GM23338 (cell line): ENCODE results near the gene DUSP10.

Source experiments
- CREB1 ChIP-seq: fragments of 250-450 bp; sonication (Bioruptor Pico); IDR thresholded peaks from 2 replicates; pipeline ENCODE4 v1.5.0; 2020; ENCODE audit warnings: low read depth, mild to moderate bottlenecking, moderate library complexity
- CTCF ChIP-seq, 2 experiments: fragments of 200-600 bp in 1 of 2; sonication (generic) in 1 of 2; conservative IDR thresholded peaks; 2 replicates each; pipeline versions ENCODE4 v1.5.1 to v1.6.1; 2016 to 2017; ENCODE audit warnings: antibody characterized with exemption in 2 of 2, low read depth in 2 of 2, mild to moderate bottlenecking in 2 of 2, moderate library complexity in 1 of 2
- ETS1 ChIP-seq: IDR thresholded peaks from 2 replicates; pipeline ENCODE4 v1.6.1; 2016; ENCODE audit warnings: antibody characterized with exemption
- EZH2 ChIP-seq: fragments of 200-600 bp; sonication (generic); IDR thresholded peaks from one replicate; pipeline ENCODE4 v1.8.0; 2017; ENCODE audit warnings: antibody characterized with exemption, mild to moderate bottlenecking, low read depth; ENCODE audit not compliant: unreplicated experiment
- EZH2phosphoT487 ChIP-seq: fragments of 200-600 bp; sonication (generic); IDR thresholded peaks from one replicate; pipeline ENCODE4 v1.8.1; 2018; ENCODE audit warnings: antibody characterized with exemption; ENCODE audit not compliant: unreplicated experiment
- JUNB ChIP-seq: IDR thresholded peaks from one replicate; pipeline ENCODE4 v1.6.1; 2016; ENCODE audit warnings: antibody characterized with exemption; ENCODE audit not compliant: unreplicated experiment
- POLR2AphosphoS5 ChIP-seq: IDR thresholded peaks from 2 replicates; pipeline ENCODE4 v1.6.1; 2016; ENCODE audit warnings: antibody characterized with exemption, low read depth
- REST ChIP-seq: IDR thresholded peaks from one replicate; pipeline ENCODE4 v1.6.1; 2018; ENCODE audit warnings: antibody characterized with exemption; ENCODE audit not compliant: unreplicated experiment
- STAT1 ChIP-seq: IDR thresholded peaks from one replicate; pipeline ENCODE4 v1.6.1; 2016; ENCODE audit warnings: antibody characterized with exemption; ENCODE audit not compliant: unreplicated experiment
- ZNF331 ChIP-seq: fragments of 250-450 bp; sonication (Bioruptor Pico); IDR thresholded peaks from 2 replicates; pipeline ENCODE4 v1.5.0; 2020; ENCODE audit warnings: low read depth, mild to moderate bottlenecking, moderate library complexity

- TF ChIP-seq REST (no peak), CTCF (conservative IDR thresholded peaks at IDR 0.05; ENCODE audit: low read depth in 2 of 2) (no peak), ETS1 (no peak), EZH2phosphoT487 (no peak), EZH2 (no peak), POLR2AphosphoS5 (no peak), JUNB (no peak), STAT1 (no peak), CREB1 (no peak), ZNF331 (CRISPR knock-in tag) (no peak)
These were observed 2.7 kb downstream of the DUSP10 start for GRCh38 chr1:221739018-221739676.
